ENCODE data around the gene CARD14. TPM values are rescaled to one million over a fixed set of nuclear protein-coding genes. Genes with fewer than 3 reads are reported as not detected.
A peak's percentile ranks its signal among the peaks of the same experiment; 100 is the strongest.

The CARD14 gene
- total and polyA plus RNA-seq, 2 of the 13 experiments (the other 11 are each of a cell fraction or from before 2014, with no cell fraction given) = 0.11 TPM; not detected in 1

DNA sequence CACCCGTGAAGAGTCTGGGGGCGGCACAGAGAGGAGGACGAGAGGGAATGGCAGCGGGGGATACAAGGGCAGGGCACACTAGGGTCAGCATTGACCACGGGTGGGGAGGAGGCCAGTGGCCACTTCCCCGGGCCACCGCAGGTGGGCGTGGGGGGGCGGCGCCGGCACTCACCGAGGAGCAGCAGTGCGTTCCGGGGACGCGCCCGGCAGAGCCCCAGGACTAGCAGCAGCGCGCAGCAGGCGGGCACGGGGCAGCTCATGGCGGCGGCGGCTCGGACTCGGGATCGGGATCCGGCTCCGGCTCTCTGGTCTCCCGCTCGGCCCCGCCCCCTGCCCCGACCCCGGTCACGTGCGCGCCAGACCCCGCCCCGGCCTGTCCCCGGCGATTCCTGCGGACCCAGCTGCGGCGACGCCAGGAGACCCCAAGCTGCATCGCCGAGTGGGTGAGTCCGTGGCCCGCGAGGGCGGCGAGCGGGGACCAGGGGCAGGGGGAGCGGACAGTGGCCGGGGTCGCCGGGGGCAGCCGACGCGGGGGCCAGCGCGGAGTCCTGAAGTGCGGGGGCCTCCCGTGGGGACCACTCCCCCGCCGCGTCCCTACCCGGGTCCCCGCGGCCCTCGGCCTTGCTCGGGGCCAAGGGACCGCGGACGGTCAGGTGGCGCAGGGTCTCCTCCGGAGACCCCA is 50.4 kb downstream of the CARD14 start, which contains the start of the genes SGSH and SLC26A11 (continued):
- TF ChIP-seq RERE (CRISPR knock-in tag; IDR thresholded peaks at IDR 0.05; ENCODE audit: low read depth) (no peak), ZMAT5 (CRISPR knock-in tag; IDR thresholded peaks at IDR 0.05; ENCODE audit: borderline replicate concordance, low read depth) (no peak), SCMH1 (CRISPR knock-in tag; IDR thresholded peaks at IDR 0.05; ENCODE audit: borderline replicate concordance) (no peak), ZNF232 (CRISPR knock-in tag; IDR thresholded peaks at IDR 0.05; ENCODE audit: borderline replicate concordance) (no peak), IKZF1 (IDR thresholded peaks at IDR 0.05) (no peak), MBNL3 (CRISPR knock-in tag; conservative IDR thresholded peaks at IDR 0.05) (no peak), ZNF3 (CRISPR knock-in tag; IDR thresholded peaks at IDR 0.05) (no peak), ZMYM4 (CRISPR knock-in tag; IDR thresholded peaks at IDR 0.05) (no peak), ZNF691 (CRISPR knock-in tag; IDR thresholded peaks at IDR 0.05; ENCODE audit: borderline replicate concordance, low read depth) (0 out of 2 replicates have a peak, but pooled peaks have one; percentile 59), ZNF230 (CRISPR knock-in tag; IDR thresholded peaks at IDR 0.05) (peak; percentile 92), MED13 (CRISPR knock-in tag; IDR thresholded peaks at IDR 0.05) (no peak), BCL3 (CRISPR knock-in tag; IDR thresholded peaks at IDR 0.05) (0 out of 2 replicates have a peak, but pooled peaks have one; percentile 63), NAIF1 (CRISPR knock-in tag; IDR thresholded peaks at IDR 0.05; ENCODE audit: borderline replicate concordance) (no peak), KMT2A (CRISPR knock-in tag; IDR thresholded peaks at IDR 0.05) (peak; percentile 84), ZNF660 (CRISPR knock-in tag; IDR thresholded peaks at IDR 0.05; ENCODE audit: borderline replicate concordance, low read depth) (no peak), MTF2 (CRISPR knock-in tag; IDR thresholded peaks at IDR 0.05; ENCODE audit: borderline replicate concordance) (no peak), ZNF749 (CRISPR knock-in tag; IDR thresholded peaks at IDR 0.05; ENCODE audit: borderline replicate concordance) (peak; percentile 89), DDIT3 (CRISPR knock-in tag; IDR thresholded peaks at IDR 0.05) (no peak), FOXA1 (IDR thresholded peaks at IDR 0.05) (no peak), FOXA1 (CRISPR knock-in tag; IDR thresholded peaks at IDR 0.05) (no peak), DNMT3B (CRISPR knock-in tag; conservative IDR thresholded peaks at IDR 0.05) (no peak)
- TF ChIP-seq, protein P1, sequence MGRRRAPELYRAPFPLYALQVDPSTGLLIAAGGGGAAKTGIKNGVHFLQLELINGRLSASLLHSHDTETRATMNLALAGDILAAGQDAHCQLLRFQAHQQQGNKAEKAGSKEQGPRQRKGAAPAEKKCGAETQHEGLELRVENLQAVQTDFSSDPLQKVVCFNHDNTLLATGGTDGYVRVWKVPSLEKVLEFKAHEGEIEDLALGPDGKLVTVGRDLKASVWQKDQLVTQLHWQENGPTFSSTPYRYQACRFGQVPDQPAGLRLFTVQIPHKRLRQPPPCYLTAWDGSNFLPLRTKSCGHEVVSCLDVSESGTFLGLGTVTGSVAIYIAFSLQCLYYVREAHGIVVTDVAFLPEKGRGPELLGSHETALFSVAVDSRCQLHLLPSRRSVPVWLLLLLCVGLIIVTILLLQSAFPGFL (CRISPR knock-in tag; IDR thresholded peaks at IDR 0.05) = no peak
